ENCODE data around the gene MC2R.

Gene MC2R

DNA sequence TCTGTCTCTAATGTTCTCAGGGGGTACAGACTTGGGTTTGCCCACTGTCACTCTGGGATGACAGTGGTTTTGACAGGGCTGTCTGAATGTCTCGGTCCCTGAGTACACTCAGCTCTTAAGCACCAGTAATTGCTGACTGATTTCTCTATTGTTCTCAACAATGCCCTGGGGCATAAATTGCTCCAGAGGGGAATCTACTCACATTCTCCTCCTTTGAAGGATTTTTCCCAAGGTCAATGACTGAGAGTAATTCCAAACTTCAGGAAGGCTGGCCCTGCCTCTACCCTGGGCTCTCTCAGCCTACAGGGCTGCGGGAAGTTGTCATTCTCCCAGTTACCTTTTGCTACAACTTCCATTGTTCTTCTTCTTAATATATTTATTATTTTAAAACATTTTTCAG lies 36.5 kb downstream of the MC2R start:
- DNase-seq (ENCODE audit: low read depth) = no peak
- H3K4me3 ChIP-seq (ENCODE audit: control insufficient read depth, low read depth, low read length) = no peak overlapping the region
- TF ChIP-seq, protein P1, sequence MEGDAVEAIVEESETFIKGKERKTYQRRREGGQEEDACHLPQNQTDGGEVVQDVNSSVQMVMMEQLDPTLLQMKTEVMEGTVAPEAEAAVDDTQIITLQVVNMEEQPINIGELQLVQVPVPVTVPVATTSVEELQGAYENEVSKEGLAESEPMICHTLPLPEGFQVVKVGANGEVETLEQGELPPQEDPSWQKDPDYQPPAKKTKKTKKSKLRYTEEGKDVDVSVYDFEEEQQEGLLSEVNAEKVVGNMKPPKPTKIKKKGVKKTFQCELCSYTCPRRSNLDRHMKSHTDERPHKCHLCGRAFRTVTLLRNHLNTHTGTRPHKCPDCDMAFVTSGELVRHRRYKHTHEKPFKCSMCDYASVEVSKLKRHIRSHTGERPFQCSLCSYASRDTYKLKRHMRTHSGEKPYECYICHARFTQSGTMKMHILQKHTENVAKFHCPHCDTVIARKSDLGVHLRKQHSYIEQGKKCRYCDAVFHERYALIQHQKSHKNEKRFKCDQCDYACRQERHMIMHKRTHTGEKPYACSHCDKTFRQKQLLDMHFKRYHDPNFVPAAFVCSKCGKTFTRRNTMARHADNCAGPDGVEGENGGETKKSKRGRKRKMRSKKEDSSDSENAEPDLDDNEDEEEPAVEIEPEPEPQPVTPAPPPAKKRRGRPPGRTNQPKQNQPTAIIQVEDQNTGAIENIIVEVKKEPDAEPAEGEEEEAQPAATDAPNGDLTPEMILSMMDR (IDR thresholded peaks at IDR 0.05; ENCODE audit: control insufficient read depth, insufficient read depth, low read depth, low read length, missing control alignments) = no peak

DNA sequence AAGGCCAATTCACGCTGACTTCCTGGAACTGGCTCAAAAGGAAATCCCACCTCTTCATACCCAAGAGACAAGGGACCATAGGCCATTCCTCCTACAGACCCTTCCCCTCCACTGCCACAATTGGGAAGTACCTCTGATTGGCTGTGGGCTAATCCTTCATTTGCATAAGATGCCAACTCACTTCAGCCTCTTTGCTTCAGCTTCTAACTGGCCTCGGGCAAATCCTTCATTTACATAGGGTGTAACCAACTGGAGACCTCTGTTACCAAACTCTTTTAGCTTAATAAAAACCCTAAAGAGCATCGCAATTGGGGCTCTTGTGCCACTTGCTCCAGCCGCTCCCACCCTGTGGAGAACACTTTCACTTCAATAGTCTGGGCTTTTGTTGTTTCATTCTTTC lies 38.2 kb downstream of the MC2R start:
- H3K4me3 ChIP-seq (ENCODE audit: control insufficient read depth, low read depth, low read length) = no peak overlapping the region
- DNase-seq (ENCODE audit: low read depth) = no peak
- TF ChIP-seq, protein P1 (IDR thresholded peaks at IDR 0.05; ENCODE audit: control insufficient read depth, insufficient read depth, low read depth, low read length, missing control alignments) = no peak

DNA sequence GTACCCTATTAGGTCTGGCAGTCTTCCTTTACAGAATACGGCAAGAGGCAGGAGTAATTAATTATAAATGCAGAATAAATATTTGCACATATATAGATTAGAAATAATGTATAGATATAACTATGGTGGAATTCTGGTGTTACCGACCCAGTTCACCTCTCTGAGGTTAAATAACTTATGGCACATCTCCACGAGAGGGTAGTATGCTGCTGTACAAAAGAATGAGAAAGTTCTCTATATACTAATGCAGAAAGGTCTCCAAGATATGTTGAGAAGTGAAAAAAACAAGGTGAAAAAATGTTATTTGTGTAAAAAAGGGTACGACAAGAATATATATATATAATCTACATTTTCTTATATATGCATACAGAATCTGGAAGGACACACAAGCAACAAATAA lies 40.8 kb downstream of the MC2R start:
- TF ChIP-seq, protein P1 (IDR thresholded peaks at IDR 0.05; ENCODE audit: control insufficient read depth, insufficient read depth, low read depth, low read length, missing control alignments) = no peak
- H3K4me3 ChIP-seq (ENCODE audit: control insufficient read depth, low read depth, low read length) = no peak overlapping the region
- DNase-seq (ENCODE audit: low read depth) = no peak

DNA sequence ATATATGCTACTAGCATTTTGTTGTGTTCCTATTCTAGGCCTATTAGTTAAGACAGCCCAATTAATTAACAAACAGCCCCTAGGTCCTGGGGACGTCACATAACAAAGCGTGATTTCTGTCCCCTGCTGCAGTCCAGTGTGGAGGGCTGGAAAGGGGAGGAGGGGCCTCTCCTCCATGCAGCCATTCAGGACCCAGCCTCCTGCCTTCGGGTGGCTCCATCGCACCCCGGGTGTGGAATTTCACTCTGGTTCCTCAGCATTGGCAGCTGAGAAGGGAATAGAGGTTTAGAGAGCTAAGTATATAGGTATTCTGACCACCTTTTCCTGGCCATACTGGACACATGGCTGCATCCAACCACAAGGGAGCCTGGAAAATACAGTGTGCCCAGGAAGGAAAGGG lies 42.4 kb downstream of the MC2R start:
- DNase-seq (ENCODE audit: low read depth) = no peak
- H3K4me3 ChIP-seq (ENCODE audit: control insufficient read depth, low read depth, low read length) = no peak overlapping the region
- TF ChIP-seq, protein P1 (IDR thresholded peaks at IDR 0.05; ENCODE audit: control insufficient read depth, insufficient read depth, low read depth, low read length, missing control alignments) = no peak

DNA sequence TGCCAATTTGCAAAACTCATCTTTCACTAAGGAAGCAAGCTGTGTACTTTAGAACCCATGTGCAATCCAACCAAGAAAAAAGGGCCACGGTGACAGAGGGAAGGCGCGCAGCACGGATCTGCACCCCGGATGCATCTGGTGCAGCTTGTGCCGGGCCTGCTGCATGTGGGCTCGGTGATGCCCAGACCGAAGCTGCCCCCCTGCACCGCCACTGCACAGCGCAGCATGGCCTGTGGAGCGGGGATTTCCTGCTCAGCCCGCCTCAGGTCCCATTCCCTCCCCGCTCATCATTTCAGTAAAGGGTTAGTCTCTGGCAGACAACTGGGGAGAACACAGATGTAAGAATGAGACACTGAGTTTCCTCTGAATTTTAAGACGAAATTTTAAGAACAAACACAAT lies 43.0 kb downstream of the MC2R start:
- TF ChIP-seq, protein P1 (IDR thresholded peaks at IDR 0.05; ENCODE audit: control insufficient read depth, insufficient read depth, low read depth, low read length, missing control alignments) = no peak
- H3K4me3 ChIP-seq (ENCODE audit: control insufficient read depth, low read depth, low read length) = no peak overlapping the region
- DNase-seq (ENCODE audit: low read depth) = no peak

DNA sequence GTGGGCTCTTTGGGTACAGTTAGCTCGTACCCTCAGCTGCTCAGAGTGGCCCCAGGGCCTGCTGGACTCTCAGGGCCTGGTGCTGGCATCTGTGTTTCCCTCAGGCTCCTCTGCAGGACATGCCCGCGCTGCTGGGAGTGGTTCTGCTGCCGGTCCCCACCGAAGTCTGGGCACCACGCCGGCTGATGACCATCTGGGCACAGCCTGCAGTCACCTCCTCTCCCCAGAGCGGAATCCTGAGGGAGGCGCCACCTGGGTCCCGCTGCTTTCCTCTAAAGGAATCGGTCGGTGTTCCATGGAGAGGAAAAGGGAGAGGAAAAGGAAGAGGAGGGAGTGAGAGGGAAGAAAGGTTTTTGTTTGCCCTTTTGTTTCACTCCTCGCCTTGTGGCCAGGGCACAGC lies 43.6 kb downstream of the MC2R start:
- TF ChIP-seq, protein P1 (IDR thresholded peaks at IDR 0.05; ENCODE audit: control insufficient read depth, insufficient read depth, low read depth, low read length, missing control alignments) = no peak
- no peak overlapping the region for H3K4me3 ChIP-seq (ENCODE audit: control insufficient read depth, low read depth, low read length)
- DNase-seq (ENCODE audit: low read depth) = no peak
